ENCODE results near the gene ZFR.

ZFR gene

GRCh38 chr5:32365623-32366022, 78.9 kb downstream of the ZFR start:
- DNase-seq = no peak
- H3K36me3 ChIP-seq = peaks cover 37% of the 10 kb centered on the region
- no peak overlapping the region for H3K4me3 ChIP-seq (ENCODE audit: low read depth, low read length)
- no peaks in the 10 kb centered on the region for H3K4me1 ChIP-seq
- H3K9me3 ChIP-seq = no peaks in the 10 kb centered on the region
- TF ChIP-seq, protein P1, sequence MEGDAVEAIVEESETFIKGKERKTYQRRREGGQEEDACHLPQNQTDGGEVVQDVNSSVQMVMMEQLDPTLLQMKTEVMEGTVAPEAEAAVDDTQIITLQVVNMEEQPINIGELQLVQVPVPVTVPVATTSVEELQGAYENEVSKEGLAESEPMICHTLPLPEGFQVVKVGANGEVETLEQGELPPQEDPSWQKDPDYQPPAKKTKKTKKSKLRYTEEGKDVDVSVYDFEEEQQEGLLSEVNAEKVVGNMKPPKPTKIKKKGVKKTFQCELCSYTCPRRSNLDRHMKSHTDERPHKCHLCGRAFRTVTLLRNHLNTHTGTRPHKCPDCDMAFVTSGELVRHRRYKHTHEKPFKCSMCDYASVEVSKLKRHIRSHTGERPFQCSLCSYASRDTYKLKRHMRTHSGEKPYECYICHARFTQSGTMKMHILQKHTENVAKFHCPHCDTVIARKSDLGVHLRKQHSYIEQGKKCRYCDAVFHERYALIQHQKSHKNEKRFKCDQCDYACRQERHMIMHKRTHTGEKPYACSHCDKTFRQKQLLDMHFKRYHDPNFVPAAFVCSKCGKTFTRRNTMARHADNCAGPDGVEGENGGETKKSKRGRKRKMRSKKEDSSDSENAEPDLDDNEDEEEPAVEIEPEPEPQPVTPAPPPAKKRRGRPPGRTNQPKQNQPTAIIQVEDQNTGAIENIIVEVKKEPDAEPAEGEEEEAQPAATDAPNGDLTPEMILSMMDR (IDR thresholded peaks at IDR 0.05; ENCODE audit: low read depth, low read length) = no peak
- H3K27me3 ChIP-seq = no peaks in the 10 kb centered on the region

DNA sequence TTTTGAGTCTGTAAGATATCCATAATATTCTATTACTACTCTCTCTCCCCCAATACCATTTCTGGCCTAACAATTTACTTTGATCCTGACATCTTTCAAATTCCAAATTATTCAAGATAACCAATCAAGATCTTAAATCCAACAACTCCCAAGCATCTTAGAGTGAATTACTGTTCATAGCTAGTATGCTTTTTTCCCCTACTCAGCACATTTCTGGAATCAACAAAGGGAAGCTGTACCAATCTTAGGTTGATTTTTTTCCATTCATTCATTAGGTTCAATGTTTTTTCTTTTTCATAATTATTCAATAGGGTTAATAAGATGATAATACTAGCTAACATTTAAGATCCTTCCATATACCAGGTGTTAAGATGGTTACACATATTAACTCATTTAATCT, 81.5 kb downstream of the ZFR start:
- H3K4me1 ChIP-seq = no peaks in the 10 kb centered on the region
- DNase-seq = no peak
- no peak overlapping the region for H3K4me3 ChIP-seq (ENCODE audit: low read depth, low read length)
- TF ChIP-seq, protein P1 (IDR thresholded peaks at IDR 0.05; ENCODE audit: low read depth, low read length) = no peak
- no peaks in the 10 kb centered on the region for H3K27me3 ChIP-seq
- peaks cover 46% of the 10 kb centered on the region for H3K36me3 ChIP-seq
- H3K9me3 ChIP-seq = no peaks in the 10 kb centered on the region

- Histone ChIP-seq H3K9me3 (no peaks in the 10 kb centered on the region), H3K27me3 (no peaks in the 10 kb centered on the region), H3K4me1 (no peaks in the 10 kb centered on the region), H3K4me3 (ENCODE audit: low read depth, low read length) (no peak overlapping the region), H3K36me3 (peaks cover 51% of the 10 kb centered on the region)
- no peak for DNase-seq
- TF ChIP-seq, protein P1 (IDR thresholded peaks at IDR 0.05; ENCODE audit: low read depth, low read length) = no peak
Measured at GRCh38 chr5:32362527-32362926, 82.0 kb downstream of the ZFR start.

DNA sequence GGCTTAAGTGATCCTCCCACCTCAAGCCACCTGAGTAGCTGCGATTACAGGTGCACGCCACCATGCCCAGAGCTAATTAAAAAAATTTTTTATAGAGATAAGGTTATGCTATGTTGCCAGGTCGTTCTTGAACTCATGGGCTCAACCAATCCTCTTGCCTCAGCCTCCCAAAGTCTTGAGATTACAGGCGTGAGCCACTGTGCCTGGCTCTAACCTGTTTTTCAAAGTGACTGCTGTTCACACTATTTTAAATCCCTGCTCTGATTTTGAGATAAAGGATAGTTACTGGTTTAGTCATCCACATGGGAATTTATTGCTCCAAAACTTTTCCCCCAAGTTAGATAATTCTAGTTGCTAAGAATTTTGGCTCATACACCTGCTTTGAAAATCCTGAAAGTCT, 83.6 kb downstream of the ZFR start:
- Histone ChIP-seq H3K4me3 (ENCODE audit: low read depth, low read length) (no peak overlapping the region), H3K4me1 (no peaks in the 10 kb centered on the region), H3K27me3 (no peaks in the 10 kb centered on the region), H3K9me3 (no peaks in the 10 kb centered on the region), H3K36me3 (peaks cover 66% of the 10 kb centered on the region)
- TF ChIP-seq, protein P1 (IDR thresholded peaks at IDR 0.05; ENCODE audit: low read depth, low read length) = no peak
- DNase-seq = no peak

DNA sequence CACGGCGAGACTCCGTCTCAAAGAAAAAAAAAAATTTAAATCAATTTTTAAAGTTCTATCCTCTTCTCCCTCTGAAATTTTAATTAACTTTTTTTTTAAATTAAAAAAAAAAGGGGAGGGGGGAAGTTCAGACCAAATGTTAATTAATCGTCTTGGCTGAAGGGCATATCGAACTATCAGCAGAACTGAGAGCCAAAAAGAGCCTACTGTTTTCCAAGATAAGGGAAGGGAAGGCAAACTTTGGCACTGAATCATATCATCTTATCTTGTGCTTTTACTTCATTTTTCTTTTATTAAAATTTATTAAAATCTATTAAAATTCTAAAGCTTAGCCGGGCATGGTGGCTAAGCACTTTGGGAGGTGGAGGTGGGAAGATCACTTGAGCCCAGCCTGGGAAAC, 85.9 kb downstream of the ZFR start:
- Histone ChIP-seq H3K4me3 (ENCODE audit: low read depth, low read length) (no peak overlapping the region), H3K4me1 (no peaks in the 10 kb centered on the region), H3K27me3 (no peaks in the 10 kb centered on the region), H3K36me3 (peaks cover 65% of the 10 kb centered on the region), H3K9me3 (no peaks in the 10 kb centered on the region)
- no peak for DNase-seq
- TF ChIP-seq, protein P1 (IDR thresholded peaks at IDR 0.05; ENCODE audit: low read depth, low read length) = no peak

DNA sequence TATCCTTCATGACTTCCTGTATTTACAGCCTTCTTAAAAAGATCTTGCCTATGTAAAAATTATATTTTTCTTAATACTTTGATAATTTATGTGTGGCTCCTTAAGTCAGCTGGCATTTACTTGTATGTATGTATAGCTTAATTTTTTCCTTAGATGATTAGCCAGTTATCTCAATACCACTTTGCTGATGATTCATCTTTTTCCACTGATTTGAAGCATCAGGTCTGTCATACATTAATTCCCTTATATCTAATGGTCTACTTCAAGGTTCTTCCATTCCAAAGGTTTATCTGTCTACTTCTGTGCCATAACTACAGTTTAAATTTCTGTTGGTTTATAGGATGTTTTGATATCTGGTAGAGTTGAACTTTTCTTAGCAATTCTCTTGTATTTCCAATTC, 86.9 kb downstream of the ZFR start:
- peaks cover 56% of the 10 kb centered on the region for H3K36me3 ChIP-seq
- TF ChIP-seq, protein P1 (IDR thresholded peaks at IDR 0.05; ENCODE audit: low read depth, low read length) = no peak

More for the DNA sequence above, 86.9 kb downstream of the ZFR start:
- H3K27me3 ChIP-seq = no peaks in the 10 kb centered on the region
- DNase-seq = no peak
- H3K9me3 ChIP-seq = no peaks in the 10 kb centered on the region
- no peak overlapping the region for H3K4me3 ChIP-seq (ENCODE audit: low read depth, low read length)
- no peaks in the 10 kb centered on the region for H3K4me1 ChIP-seq

Measured in BE2C (cell line).